Endothelial cell of hepatic sinusoid (primary cell): ENCODE data around the gene MMGT1.

Experiments used
- in situ Hi-C: cut with HindIII; loops from 2 replicates; pipeline ENCODE4 v1.10.0; 2017; ENCODE audit warnings: low sequenced_read_pairs

The MMGT1 gene

DNA sequence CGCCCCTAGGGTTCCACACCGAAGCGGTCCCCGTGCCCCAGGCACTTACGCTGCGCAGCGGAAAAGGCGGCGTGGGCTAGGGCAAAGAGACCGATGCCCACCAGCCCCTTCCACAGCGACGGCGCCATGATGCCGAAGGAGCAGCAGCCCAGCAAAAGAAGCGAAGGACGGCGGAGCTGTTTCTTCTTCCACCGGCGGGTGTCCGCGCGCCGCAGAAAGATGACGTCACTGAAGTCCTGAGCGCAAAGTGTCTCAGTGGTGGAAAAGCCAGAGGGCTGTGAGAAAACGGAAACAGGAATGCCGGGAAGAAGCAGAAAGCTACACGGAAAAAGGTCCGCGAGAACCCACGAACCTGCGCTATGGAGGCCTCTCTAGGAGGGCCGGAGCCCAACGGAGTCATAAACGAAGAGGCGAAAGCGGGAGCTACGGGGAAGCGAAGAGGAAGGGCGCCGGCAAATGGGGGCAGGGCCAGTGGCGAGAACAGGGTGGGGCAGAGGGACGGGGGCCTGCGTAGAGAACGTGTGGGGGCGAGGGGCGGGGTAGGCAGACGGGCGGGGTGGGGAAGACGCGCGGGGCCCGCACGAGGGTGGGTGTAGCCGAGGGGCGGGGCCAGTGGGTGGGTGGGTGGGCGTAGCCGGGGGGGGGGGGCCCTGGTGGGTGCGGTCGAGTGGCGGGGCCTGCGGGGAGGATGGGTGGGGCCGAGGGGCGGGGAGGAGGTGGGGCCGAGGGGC is at the start of gene MMGT1:
TSS of gene MMGT1 (minus strand) at position 441 of the 731 bp plus-strand sequence. CDS start at position 128, 313 bp downstream.
- in situ Hi-C loops: no loop called here

DNA sequence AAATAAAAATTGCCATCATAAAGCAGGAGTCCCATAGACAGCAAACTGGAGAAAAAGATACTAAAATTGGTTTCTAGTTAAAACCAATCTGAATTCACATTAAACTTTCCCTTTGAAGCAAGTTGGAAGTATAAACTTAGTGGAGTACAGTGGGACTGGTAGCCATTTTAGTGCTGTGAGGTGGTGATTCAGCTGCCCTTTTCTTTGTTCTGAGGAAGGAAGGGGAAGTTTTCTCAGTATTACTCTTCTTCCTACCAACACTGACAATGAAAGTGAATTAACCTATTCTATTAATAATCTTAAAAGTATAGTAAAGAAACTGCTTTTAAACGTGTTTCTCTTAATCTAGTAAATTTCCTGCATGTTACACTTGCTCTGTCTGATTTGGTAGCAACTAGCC is 48.1 kb upstream of the MMGT1 start:
- in situ Hi-C loops: loop anchor here (10.0 kb wide), 1 partner anchor 183 kb away; no protein-coding TSS in a partner anchor

GRCh38 chrX:136021160-136021559 is 47.4 kb upstream of the MMGT1 start:
- in situ Hi-C loops: loop anchor here (10.0 kb wide), 1 partner anchor 184 kb away; no protein-coding TSS in a partner anchor

DNA sequence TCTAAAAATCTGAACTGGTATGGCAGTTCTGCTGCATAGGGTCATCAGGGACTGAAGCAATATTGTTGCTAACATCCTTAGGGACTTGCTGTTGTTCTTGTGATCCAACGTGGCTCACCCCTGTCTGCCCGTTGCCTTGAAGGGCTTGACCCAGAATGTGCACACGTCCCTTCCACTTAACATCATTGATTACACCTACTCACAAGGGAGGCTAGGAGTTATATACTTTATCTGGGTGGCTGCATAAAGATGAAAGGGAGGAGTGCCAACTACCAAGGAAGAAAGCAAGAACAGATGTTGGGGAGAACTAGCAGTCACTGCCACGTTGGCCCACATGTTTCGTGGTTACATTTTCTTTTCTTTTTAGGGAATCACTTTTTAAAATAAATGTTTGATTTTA is 45.4 kb upstream of the MMGT1 start:
- in situ Hi-C loops: no loop called here

- in situ Hi-C loops: no loop called here
Observed at GRCh38 chrX:136016881-136017280, 43.1 kb upstream of the MMGT1 start.

GRCh38 chrX:136015016-136015415 is 41.2 kb upstream of the MMGT1 start:
- in situ Hi-C loops: no loop called here

DNA sequence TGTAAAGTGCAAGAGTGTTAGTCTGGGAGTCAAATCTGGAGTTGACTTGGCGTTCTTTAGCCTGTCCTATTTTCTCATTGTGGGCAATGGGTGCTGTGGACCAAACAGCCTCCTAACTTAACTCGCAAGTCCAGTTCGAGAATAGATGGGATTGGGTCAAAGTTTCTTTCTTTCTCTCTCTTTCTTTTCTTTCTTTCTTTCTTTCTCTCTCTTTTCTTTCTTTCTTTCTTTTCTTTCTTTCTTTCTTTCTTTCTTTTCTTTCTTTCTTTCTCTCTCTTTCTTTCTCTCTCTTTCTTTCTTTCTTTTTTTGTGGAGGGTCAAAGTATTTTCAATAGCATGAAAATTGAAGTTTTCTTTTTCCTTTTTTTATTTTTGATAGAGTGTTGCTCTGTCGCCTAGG is 14.5 kb upstream of the MMGT1 start:
- in situ Hi-C loops: no loop called here

- in situ Hi-C loops: no loop called here
Observed at GRCh38 chrX:135985973-135986310, 12.2 kb upstream of the MMGT1 start.

GRCh38 chrX:135985157-135985972 is 11.6 kb upstream of the MMGT1 start, which contains the start of gene SLC9A6:
SLC9A6 (plus strand) TSS chrX:135985435; CDS start chrX:135985659, 224 bp downstream.
- in situ Hi-C loops: no loop called here

GRCh38 chrX:135984791-135985156 is 11.0 kb upstream of the MMGT1 start:
- in situ Hi-C loops: no loop called here

DNA sequence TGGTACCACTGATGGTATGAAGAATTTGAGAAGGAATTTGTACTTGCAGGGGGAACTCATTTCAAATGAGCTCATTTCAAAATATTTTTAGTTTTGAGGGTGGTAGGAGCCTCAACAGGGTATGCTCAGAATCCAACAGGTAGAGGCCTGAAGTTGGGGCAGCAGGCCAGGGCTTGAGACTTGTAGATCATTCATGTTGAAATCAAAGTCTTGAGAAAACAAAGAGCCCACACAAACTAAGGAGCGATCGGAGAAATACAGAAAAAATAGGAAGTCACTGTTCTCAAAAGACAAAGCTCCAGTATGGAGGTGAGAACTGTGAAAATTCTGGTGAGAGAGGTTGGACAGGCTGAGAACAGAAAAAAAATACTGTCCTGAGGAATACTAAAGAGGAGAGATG is 10.5 kb upstream of the MMGT1 start:
- in situ Hi-C loops: no loop called here

GRCh38 chrX:135982860-135983259 is 9.1 kb upstream of the MMGT1 start:
- in situ Hi-C loops: no loop called here

GRCh38 chrX:135981668-135982067 is 7.9 kb upstream of the MMGT1 start:
- in situ Hi-C loops: no loop called here

DNA sequence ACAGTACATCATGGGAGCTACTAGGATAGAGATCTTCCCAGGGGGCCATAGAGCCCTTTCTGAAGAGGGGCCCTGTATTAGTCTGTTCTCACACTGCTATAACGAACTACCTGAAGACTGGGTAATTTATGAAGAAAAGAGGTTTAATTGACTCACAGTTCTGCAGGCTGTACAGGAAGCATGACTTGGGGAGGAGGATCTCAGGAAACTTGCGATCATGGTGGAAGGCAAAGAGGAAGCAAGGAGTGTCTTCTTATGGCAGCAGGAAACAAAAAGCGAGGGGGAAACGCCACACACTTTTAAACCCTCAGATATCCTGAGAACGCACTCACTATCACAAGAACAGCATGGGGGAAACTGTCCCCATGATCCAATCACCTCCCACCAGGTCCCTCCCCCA is 7.2 kb upstream of the MMGT1 start:
- in situ Hi-C loops: no loop called here

GRCh38 chrX:135977611-135978010 is 3.8 kb upstream of the MMGT1 start:
- in situ Hi-C loops: no loop called here

DNA sequence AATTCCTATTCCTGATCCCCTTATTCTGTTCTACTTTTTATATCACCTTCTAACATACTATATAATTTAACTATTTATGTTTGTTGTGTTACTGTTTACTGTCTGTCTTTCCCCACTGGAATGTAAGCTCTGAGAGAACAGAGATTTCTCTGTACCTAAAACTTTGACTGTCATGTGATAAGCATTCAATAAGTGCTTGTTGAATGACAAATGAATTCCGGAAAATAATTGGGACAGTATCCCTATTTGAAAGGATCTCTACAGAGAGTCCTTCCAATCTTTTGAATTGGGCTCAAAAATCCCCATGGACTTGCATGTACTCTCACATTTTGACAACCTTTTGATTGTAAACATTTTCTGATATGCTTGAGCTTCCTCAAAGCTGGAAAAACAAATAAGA is 1.6 kb upstream of the MMGT1 start:
- in situ Hi-C loops: no loop called here

DNA sequence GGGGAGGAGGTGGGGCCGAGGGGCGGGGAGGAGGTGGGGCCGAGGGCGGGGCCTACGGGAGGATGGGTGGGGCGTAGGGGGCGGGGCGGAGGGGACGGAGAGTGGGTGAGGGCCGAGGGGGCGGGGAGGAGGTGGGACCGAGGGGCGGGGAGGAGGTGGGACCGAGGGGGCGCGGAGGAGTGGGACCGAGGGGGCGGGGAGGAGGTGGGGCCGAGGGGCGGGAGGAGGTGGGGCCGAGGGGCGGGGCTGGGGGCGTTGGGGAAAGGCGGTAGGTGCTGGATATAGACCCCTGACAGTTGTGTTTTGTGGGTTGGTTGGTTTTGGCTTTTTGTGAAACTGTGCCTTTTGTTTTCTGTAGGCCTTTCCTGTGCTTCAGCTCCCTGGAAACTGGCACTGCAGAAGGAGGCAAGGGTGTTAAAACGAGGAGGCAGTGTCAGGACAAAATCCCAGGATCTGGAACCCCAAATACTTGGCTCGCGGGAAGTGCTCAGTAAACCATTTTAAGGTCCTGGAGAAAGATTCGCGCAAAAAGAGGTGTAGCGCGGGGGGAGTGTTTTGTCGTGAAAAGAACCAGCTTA is 580 bp upstream of the MMGT1 start:
- in situ Hi-C loops: no loop called here

DNA sequence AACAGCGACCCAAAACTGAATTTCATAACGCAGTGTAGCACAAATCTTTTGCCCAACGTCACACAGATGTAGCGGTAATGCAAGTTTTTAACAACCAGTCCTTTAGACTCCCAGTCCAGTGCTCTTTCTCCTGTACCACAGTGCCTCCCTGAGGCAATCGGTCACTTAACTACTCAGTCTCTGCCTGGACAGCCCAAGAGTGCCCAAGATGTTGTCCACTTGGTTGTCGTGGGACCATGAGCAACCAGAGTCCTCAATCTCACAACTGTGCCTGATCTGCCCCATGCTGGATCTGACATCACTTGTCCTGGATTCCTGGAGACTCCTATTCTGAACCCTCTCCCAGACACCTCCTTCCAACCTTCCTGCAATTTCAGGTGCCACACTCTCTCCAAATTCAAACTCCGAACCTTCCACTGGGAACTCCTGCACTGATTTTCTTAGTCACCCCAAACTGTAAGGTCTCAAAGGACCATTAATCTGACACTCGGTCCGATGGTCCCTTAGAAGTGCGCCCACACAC is 702 bp downstream of the MMGT1 start:
- in situ Hi-C loops: no loop called here

GRCh38 chrX:135951291-135951690 is 22.5 kb downstream of the MMGT1 start:
- in situ Hi-C loops: no loop called here

DNA sequence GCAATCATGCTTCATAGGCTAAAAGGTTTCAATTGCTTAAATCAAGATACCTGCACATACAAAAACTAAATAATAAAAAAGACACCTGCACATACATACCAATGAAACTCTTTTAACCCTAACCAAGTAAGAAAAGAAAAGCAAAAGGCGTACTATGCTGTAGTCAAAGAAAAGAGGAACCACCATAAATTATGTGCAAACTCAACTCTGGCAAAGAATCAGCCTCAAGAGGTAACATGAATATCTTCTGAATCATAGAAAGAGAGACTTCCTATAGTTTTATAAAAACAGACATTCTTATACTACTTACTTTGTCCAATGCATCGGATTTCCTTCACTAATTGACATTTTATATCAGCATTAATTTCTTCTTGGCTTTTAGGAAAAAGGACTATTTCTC is 29.3 kb downstream of the MMGT1 start:
- in situ Hi-C loops: no loop called here

GRCh38 chrX:135931644-135932487 is 41.9 kb downstream of the MMGT1 start:
- in situ Hi-C loops: no loop called here
